Right lobe of liver (tissue), 6 donors: Measurements from ENCODE around the gene ACTN1. TPM values are rescaled to one million over a fixed set of nuclear protein-coding genes. Genes with fewer than 3 reads are reported as not detected.

Experiments
- ATAC-seq, 4 donors: fragments of 200-7000 bp; cut with Tn5 transposase; one replicate each; pipeline ENCODE4 v1.9.1; 2020; ENCODE audit warnings: mild to moderate bottlenecking in 4 of 4, moderate library complexity in 4 of 4
- DNase-seq, 3 donors: peaks; one replicate each; pipeline ENCODE4 v3.0.0-alpha.2; 2020
- H3K27ac ChIP-seq, 3 donors: fragments of 200-600 bp; one replicate each; pipeline ENCODE4 v1.8.0; 2022
- H3K27me3 ChIP-seq, 2 donors: fragments of 200-600 bp; one replicate each; pipeline ENCODE4 v1.8.0; 2022
- H3K36me3 ChIP-seq, 4 donors: fragments of 200-600 bp; sonication (generic) in 1 of 4; one replicate each; pipeline versions ENCODE4 v1.5.1 to v1.8.0; 2017 to 2022; ENCODE audit warnings: control low read depth in 1 of 4
- H3K4me1 ChIP-seq, 4 donors: fragments of 200-600 bp; sonication (generic) in 1 of 4; one replicate each; pipeline versions ENCODE4 v1.5.1 to v1.8.0; 2017 to 2022; ENCODE audit warnings: control low read depth in 1 of 4
- H3K4me3 ChIP-seq, 3 donors: fragments of 200-600 bp; one replicate each; pipeline ENCODE4 v1.8.0; 2022
- H3K9me3 ChIP-seq, 4 donors: fragments of 200-600 bp; sonication (generic) in 1 of 4; one replicate each; pipeline versions ENCODE4 v1.5.1 to v1.8.0; 2017 to 2022; ENCODE audit warnings: control low read depth in 1 of 4
- POLR2A ChIP-seq: fragments of 450-650 bp; IDR thresholded peaks from one replicate; pipeline ENCODE4 v1.6.1; 2017; ENCODE audit warnings: antibody characterized with exemption, mild to moderate bottlenecking
- WGBS: methylation state at CpG from one replicate; pipeline ENCODE4 v1.1.6; 2018; ENCODE audit warnings: low coverage, low lambda C conversion rate; ENCODE audit not compliant: insufficient coverage; ENCODE audit errors: missing lambda C conversion rate; 5-methylcytosine and 5-hydroxymethylcytosine counted together
- intact Hi-C, 2 donors: fragments of 100-400 bp; cut with DNase I; formaldehyde crosslinking; loops; one replicate each; pipeline versions ENCODE4 v1.11.2 to v1.14.1; 2022
- total RNA-seq, 6 experiments: library from RNA; depleted of rRNA in 2 of 6; stranded (reverse); fragments of >200 nt in 2 of 6; fragmentation: NEBNext Ultra II Directional in 3 of 6; extraction: Animal tissue kit (Norgen Biotek cat#: 25700) in 3 of 6; gene quantifications; one replicate each; pipeline versions ENCODE4 v1.1.0 to v1.2.4, GENCODE V29; 2016 to 2023
- TF ChIP-seq, protein P1 (sequence below), 4 donors: fragments of 200-600 bp in 3 of 4; fragments of 450-650 bp in 1 of 4; IDR thresholded peaks; one replicate each; pipeline versions ENCODE4 v1.5.1 to v1.8.0; 2016 to 2022; ENCODE audit warnings: antibody characterized with exemption in 4 of 4, mild to moderate bottlenecking in 2 of 4
- donor health status: DM: no; HTN: yes; CAD: no.
- donor health status: DM: no; HTN: no; CAD: no.
- donor health status: DM: no; HTN: no; CAD: no.
- donor health status: DM: no; HTN: yes; CAD: no.
- donor health status: DM: no; HTN: yes; CAD: no.

ACTN1 gene
- total RNA-seq, 6 experiments from 2014 or later = 53.1 to 145 (median 100) TPM

DNA sequence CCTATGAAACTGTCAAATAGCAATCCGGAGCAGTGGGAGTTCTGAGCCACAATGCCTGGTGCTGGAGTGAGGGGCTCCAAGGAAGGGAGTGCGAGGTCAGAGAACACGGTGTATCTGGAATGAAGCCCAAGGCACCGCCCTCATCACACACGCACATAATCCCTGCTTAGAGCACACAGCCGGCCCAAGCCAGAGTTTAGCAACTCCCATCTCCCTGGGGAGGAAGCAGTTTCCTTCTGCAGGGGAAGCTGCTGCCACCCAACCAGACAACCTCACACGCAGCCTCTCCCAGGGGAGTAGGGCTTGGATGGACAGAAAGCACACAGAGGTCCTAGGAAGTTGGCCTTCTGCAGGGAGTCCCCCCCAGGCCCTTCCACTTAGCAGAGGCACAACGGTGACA, 31.3 kb downstream of the ACTN1 start:
- Histone ChIP-seq H3K4me3 (no peak overlapping the region), H3K9me3 (no peaks in the 10 kb centered on the region), H3K27ac (no peak overlapping the region), H3K4me1 (peaks cover 0 to 53% (median 9%) of the 10 kb centered on the region in 4 donors), H3K27me3 (no peaks in the 10 kb centered on the region), H3K36me3 (no peaks in the 10 kb centered on the region)
- no peak for DNase-seq
- WGBS = 44% methylated on average over 1 of the region's 8 CpGs
- peak; percentile 13 to 28 (median 25) for ATAC-seq
- TF ChIP-seq, protein P1, sequence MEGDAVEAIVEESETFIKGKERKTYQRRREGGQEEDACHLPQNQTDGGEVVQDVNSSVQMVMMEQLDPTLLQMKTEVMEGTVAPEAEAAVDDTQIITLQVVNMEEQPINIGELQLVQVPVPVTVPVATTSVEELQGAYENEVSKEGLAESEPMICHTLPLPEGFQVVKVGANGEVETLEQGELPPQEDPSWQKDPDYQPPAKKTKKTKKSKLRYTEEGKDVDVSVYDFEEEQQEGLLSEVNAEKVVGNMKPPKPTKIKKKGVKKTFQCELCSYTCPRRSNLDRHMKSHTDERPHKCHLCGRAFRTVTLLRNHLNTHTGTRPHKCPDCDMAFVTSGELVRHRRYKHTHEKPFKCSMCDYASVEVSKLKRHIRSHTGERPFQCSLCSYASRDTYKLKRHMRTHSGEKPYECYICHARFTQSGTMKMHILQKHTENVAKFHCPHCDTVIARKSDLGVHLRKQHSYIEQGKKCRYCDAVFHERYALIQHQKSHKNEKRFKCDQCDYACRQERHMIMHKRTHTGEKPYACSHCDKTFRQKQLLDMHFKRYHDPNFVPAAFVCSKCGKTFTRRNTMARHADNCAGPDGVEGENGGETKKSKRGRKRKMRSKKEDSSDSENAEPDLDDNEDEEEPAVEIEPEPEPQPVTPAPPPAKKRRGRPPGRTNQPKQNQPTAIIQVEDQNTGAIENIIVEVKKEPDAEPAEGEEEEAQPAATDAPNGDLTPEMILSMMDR (IDR thresholded peaks at IDR 0.05) = no peak
- no peak for TF ChIP-seq POLR2A
- intact Hi-C loops = no loop called here

DNA sequence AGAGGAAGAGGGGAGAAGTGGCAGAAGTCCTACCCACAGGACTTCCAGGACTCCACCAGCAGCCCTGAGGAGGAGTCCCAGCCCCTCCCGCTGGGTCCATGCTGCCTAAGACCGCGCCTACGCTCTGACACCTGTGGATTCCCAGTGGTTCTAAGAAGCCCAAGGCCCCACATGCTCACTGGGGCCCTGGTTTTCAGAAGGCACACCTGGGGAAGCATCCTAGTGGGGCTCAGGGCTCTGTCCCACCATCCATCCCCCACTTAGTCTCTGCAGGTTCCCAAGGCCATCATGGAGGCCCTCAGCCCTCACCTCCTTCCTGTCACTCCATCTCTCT, 32.6 kb downstream of the ACTN1 start:
- intact Hi-C loops = no loop called here
- no peaks in the 10 kb centered on the region for H3K36me3 ChIP-seq
- peak overlapping the region in 2 of 3 donors; percentile 33 to 49 for H3K27ac ChIP-seq
- no peaks in the 10 kb centered on the region for H3K27me3 ChIP-seq
- H3K4me1 ChIP-seq = peaks cover 0 to 47% (median 11%) of the 10 kb centered on the region in 4 donors
- no peak for DNase-seq
- H3K9me3 ChIP-seq = no peaks in the 10 kb centered on the region
- no CpG with 5 or more reads among the region's 4 CpGs for whole genome bisulfite sequencing
- no peak for ATAC-seq
- H3K4me3 ChIP-seq = no peak overlapping the region
- TF ChIP-seq POLR2A = no peak
- TF ChIP-seq, protein P1 (IDR thresholded peaks at IDR 0.05) = no peak

DNA sequence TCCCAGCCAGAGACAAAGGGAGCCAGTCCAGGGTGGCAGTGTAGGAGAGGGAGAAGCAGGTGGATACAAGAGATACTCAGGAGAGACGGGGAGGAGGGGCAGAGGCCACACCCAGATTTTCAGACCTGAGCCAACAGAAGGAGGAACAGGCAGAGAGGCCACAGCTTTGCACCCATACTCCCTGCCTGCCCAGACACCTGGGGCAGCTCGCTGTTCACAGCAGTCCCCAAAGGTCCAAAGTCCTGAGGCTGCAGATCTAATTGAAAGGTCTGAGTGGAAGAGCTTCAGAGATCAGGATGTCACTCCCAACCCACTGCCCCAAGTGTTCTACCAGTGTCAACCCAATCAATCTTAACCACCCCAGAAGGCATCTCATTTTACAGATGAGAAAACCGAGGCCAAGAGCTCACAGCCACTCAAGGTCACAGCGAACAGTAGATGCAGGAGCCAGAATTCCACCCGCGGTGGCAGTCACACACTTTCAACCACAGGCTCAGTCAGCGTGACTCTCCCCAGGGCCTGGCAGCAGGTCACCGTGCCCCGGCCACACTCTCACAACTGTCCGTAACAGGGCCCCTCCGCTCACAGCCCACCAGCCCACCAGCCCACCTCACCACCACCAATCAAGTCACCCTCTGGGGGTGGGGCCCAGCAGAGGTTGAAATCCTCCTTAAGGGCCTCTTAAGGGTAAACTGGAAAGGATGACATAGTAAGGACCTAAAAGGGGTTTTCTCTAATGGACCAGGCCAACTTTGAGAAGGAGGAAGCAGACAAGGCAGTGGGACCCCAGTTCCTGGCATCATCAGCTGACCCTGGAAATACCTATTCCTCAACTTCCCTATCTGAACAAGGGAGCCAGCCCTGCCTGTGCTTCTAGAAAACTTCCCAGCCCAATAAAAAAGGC, 33.3 kb downstream of the ACTN1 start:
- intact Hi-C loops = no loop called here
- ATAC-seq = peak; percentile 60 to 85 (median 78)
- 13% methylated on average over 1 of the region's 11 CpGs for WGBS

DNA sequence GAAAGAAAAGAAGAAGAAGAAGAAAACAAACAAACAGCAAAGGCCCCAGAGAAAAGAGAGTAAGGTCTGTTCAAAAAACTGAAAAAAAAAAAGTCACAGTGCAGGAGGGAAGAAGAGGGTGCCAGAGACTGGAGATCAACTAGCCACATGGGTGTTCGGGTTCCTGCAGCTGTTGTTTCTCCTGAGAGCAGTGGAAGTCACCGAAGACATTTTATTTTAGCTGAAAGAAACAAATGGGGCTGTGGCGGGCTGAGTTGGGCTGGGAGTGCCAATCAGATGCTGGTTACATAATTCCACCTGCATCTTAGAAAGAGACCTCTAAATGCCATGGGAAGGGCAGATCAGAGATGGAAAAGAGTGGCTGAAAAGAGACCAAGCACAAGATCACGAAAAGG, 33.9 kb downstream of the ACTN1 start:
- ATAC-seq (no peak), DNase-seq (no peak)
- H3K36me3 ChIP-seq = no peaks in the 10 kb centered on the region
- no peaks in the 10 kb centered on the region for H3K9me3 ChIP-seq
- H3K27ac ChIP-seq = peak overlapping the region; percentile 33 to 50 (median 49)
- TF ChIP-seq, protein P1 (IDR thresholded peaks at IDR 0.05) = no peak
- TF ChIP-seq POLR2A = no peak
- intact Hi-C loops = no loop called here
- H3K4me1 ChIP-seq = peaks cover 0 to 55% (median 18%) of the 10 kb centered on the region in 4 donors
- H3K27me3 ChIP-seq = no peaks in the 10 kb centered on the region
- H3K4me3 ChIP-seq = no peak overlapping the region
- 48% methylated on average over 4 of the region's 4 CpGs for WGBS

More for the DNA sequence above, 33.3 kb downstream of the ACTN1 start:
- Histone ChIP-seq H3K4me1 (peaks cover 0 to 51% (median 15%) of the 10 kb centered on the region in 4 donors), H3K36me3 (no peaks in the 10 kb centered on the region), H3K27me3 (no peaks in the 10 kb centered on the region), H3K4me3 (no peak overlapping the region), H3K27ac (peak overlapping the region; percentile 33 to 50 (median 49)), H3K9me3 (no peaks in the 10 kb centered on the region)
- DNase-seq = peak; percentile 49 to 80 (median 75)
- TF ChIP-seq, protein P1 (IDR thresholded peaks at IDR 0.05) = no peak
- no peak for TF ChIP-seq POLR2A
